ACC112 (cell line): ENCODE results near the gene CSNK1G1.

Experiments
- H2AFZ ChIP-seq: fragments of 200-600 bp; sonication (generic); one replicate; pipeline ENCODE4 v1.6.0; 2017; ENCODE audit warnings: antibody characterized with exemption, low read length; ENCODE audit not compliant: unreplicated experiment
- H3K27ac ChIP-seq: fragments of 200-600 bp; sonication (generic); 2 replicates; pipeline ENCODE4 v1.5.1; 2014; ENCODE audit warnings: low read depth, mild to moderate bottlenecking, antibody characterized with exemption, low read length, moderate library complexity
- H3K27me3 ChIP-seq: fragments of 200-600 bp; sonication (generic); 2 replicates; pipeline ENCODE4 v1.6.1; 2014; ENCODE audit warnings: mild to moderate bottlenecking, antibody characterized with exemption, low read length, moderate library complexity, mixed read lengths; ENCODE audit not compliant: insufficient read depth
- H3K36me3 ChIP-seq: fragments of 200-600 bp; sonication (generic); 2 replicates; pipeline ENCODE4 v1.6.1; 2016; ENCODE audit warnings: mild to moderate bottlenecking, antibody characterized with exemption, low read length, moderate library complexity, mixed read lengths; ENCODE audit not compliant: insufficient read depth
- H3K4me1 ChIP-seq: fragments of 200-600 bp; sonication (generic); one replicate; pipeline ENCODE4 v1.6.1; 2016; ENCODE audit warnings: low read length, mixed read lengths; ENCODE audit not compliant: insufficient read depth, unreplicated experiment, control insufficient read depth
- H3K4me3 ChIP-seq: fragments of 200-600 bp; sonication (generic); 2 replicates; pipeline ENCODE4 v1.5.1; 2014; ENCODE audit warnings: mild to moderate bottlenecking, low read depth, low read length
- H3K79me2 ChIP-seq: fragments of 200-600 bp; sonication (generic); one replicate; pipeline ENCODE4 v1.6.0; 2016; ENCODE audit warnings: low read length; ENCODE audit not compliant: control insufficient read depth, unreplicated experiment, insufficient read depth

The CSNK1G1 gene

DNA sequence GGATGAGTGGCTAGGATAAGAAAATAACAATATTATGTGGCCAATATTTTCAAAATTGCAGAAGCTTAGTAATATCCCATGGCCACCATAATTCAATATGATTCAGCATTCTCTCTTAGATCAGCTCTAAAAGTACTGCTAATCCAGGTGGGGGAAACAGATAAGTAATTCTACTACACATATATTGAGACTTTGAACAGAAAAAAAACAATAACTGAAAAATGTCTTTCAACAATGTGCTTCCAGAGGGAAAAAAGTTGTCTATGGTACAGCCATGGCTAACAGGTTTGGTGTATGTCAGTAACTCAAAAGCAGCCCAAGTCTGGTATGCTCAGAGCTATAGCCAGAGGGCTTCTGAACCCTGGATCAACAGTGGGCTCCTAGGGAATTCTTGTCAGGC, 150.8 kb downstream of the CSNK1G1 start:
- 0 out of 2 replicates have a peak, but pooled peaks cover 6% of the 10 kb centered on the region for H3K36me3 ChIP-seq
- no peaks in the 10 kb centered on the region for H3K27me3 ChIP-seq
- no peak overlapping the region for H2AFZ ChIP-seq
- no peaks in the 10 kb centered on the region for H3K4me1 ChIP-seq
- no peak overlapping the region for H3K4me3 ChIP-seq
- no peak overlapping the region for H3K27ac ChIP-seq
- H3K79me2 ChIP-seq: no peaks in the 10 kb centered on the region

GRCh38 chr15:64197425-64197824, 158.5 kb downstream of the CSNK1G1 start:
- Histone ChIP-seq H3K27me3 (no peaks in the 10 kb centered on the region), H3K36me3 (peaks cover 10% of the 10 kb centered on the region; the same call in 1 of the 2 replicates), H3K79me2 (no peaks in the 10 kb centered on the region), H3K4me3 (no peak overlapping the region), H2AFZ (no peak overlapping the region), H3K4me1 (peaks cover 9% of the 10 kb centered on the region), H3K27ac (no peak overlapping the region)

- peaks cover 9% of the 10 kb centered on the region for H3K4me1 ChIP-seq
- no peak overlapping the region for H3K27ac ChIP-seq
- H2AFZ ChIP-seq: no peak overlapping the region
- no peaks in the 10 kb centered on the region for H3K79me2 ChIP-seq
- no peak overlapping the region for H3K4me3 ChIP-seq
- H3K36me3 ChIP-seq: peaks cover 12% of the 10 kb centered on the region; the same call in 1 of the 2 replicates
- H3K27me3 ChIP-seq: no peaks in the 10 kb centered on the region
Observed at GRCh38 chr15:64193971-64194370, 162.0 kb downstream of the CSNK1G1 start.

DNA sequence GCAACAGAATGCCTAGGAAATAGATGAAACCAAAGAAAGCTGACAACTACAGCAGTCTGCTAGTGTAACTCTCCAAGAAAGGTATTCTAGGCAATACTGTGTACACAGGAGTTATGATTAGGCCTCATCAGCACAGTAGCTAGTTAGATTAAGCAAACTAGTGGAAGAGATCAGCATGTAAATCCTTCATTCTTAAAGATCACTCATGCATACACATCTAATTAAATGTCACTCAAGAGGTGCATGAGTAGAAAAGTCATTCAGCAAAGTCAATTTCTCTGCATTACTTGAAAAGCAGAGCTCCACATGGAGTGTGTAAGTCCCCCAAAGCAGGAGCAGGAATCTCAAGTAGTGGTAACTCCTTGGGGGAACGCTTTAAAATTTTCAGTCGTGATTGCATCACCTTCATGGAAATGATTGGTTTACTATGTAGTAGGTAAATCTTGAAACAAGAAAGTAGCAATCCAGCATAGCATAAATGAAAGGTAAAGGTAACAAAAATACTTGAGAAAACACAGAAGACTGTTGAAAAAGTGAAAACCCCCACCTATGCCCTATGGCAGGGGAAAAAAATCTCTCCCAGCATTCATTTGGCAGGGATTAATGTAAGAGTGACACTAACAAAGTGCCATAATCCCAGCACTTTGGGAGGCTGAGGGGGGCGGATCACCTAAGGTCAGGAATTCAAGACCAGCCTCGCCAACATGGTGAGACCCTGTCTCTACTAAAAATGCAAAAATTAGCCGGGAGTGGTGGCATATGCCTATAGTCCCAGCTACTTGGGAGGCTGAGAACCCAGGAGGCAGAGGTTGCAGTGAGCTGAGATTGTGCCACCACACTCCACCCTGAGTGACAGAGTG, 163.8 kb downstream of the CSNK1G1 start:
- H2AFZ ChIP-seq: no peak overlapping the region
- no peaks in the 10 kb centered on the region for H3K27me3 ChIP-seq
- no peak overlapping the region for H3K4me3 ChIP-seq
- H3K27ac ChIP-seq: no peak overlapping the region
- no peaks in the 10 kb centered on the region for H3K79me2 ChIP-seq
- H3K36me3 ChIP-seq: peaks cover 12% of the 10 kb centered on the region; the same call in 1 of the 2 replicates
- H3K4me1 ChIP-seq: peaks cover 2% of the 10 kb centered on the region

DNA sequence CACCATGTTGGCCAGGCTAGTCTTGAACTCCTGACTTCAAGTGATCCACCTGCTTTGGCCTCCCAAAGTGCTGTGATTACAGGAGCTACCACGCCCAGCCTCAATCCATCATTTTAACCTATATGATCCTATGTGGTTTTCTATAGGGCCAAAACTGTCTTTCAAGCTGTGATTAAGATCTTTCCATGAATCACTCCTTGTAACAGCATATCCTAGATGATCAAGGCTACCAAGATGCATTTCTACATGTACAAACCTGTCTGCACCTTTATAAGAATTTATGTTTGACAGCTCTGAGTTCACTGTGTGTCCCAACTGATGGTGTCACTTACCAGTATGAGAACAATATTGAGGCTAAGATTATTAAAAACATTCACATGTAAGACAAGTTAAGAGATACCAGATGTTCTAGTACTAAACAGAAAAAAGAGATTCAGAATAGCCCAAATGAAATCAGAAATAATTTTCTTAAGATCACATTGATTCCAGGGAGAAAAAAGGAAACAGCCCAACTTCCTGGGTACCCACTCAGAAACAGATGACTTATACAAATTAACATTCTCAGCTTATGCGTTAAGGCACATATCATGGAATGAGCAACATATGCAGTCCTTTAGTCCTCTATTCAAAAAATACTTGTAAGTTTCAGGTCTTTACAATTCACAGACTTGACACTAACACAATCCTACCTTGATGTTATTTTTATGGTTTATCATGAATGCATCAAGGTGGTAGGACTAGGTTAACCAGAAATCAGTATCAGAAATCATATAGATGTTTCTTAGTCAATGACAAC, 168.4 kb downstream of the CSNK1G1 start:
- peaks cover 9% of the 10 kb centered on the region; the same call in 1 of the 2 replicates for H3K36me3 ChIP-seq
- no peaks in the 10 kb centered on the region for H3K4me1 ChIP-seq
- no peak overlapping the region for H3K27ac ChIP-seq
- no peak overlapping the region for H2AFZ ChIP-seq
- H3K79me2 ChIP-seq: no peaks in the 10 kb centered on the region
- H3K4me3 ChIP-seq: no peak overlapping the region
- no peaks in the 10 kb centered on the region for H3K27me3 ChIP-seq

DNA sequence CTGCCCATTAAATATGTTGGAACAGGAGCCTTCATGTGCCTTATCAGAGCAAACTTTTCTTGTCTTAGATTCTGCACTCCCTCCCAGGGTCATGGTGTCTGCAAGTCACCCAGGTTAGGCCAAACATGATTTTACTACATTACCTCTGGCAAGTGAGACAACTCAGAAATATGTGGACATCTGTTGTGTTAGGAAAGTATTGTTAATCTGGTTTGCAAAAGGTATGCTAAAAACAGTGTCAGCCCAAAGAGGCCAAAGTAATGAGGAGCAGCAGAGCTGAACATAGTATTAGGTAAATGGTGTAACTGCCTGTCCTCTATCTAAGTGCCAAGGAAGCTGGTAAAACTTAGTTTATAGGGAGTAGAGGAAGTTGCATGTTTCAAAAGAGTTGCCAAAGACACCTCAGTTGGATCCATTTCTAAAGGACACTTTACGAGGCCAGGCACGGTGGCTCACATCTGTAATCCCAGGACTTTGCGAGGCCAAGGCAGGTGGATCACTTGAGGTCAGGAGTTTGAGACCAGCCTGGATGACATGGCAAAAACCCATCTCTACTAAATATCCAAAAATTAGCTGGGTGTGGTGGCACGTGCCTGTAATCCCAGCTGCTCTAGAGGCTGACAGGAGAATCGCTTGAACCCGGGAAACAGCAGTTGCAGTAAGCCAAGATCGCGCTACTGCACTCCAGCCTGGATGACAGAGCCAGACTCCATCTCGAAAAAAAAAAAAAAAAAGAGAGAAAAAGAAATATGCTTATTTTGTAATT, 170.6 kb downstream of the CSNK1G1 start:
- H3K27ac ChIP-seq: no peak overlapping the region
- peaks cover 12% of the 10 kb centered on the region for H3K36me3 ChIP-seq
- H3K27me3 ChIP-seq: no peaks in the 10 kb centered on the region
- H3K4me3 ChIP-seq: no peak overlapping the region
- no peaks in the 10 kb centered on the region for H3K4me1 ChIP-seq
- H3K79me2 ChIP-seq: no peaks in the 10 kb centered on the region
- no peak overlapping the region for H2AFZ ChIP-seq

DNA sequence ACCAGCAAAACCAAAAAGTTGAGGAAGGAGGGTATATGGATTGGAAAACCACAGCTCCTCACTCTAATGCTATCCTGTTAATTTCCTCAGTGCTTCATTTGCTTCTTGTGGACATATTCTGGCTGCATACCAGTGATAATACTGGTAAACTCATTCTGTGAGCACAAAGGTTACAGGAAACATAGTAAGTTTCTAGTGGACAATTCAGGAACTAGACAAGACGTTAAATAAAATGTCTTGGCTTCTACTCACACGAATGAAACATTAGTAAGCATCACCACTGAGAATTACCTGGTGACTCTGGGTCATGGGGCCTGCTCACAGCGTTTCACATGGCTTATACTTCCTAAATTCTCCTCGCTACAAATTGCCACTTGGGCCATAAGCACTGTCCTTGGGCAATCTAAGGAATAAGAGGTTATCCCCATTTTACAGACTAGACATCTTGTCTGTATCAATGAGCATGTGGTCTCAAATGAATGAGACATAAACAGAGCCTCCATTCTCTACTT, 173.1 kb downstream of the CSNK1G1 start:
- Histone ChIP-seq H3K4me3 (no peak overlapping the region), H2AFZ (no peak overlapping the region), H3K36me3 (peaks cover 13% of the 10 kb centered on the region), H3K27ac (no peak overlapping the region), H3K27me3 (no peaks in the 10 kb centered on the region), H3K79me2 (no peaks in the 10 kb centered on the region), H3K4me1 (no peaks in the 10 kb centered on the region)

DNA sequence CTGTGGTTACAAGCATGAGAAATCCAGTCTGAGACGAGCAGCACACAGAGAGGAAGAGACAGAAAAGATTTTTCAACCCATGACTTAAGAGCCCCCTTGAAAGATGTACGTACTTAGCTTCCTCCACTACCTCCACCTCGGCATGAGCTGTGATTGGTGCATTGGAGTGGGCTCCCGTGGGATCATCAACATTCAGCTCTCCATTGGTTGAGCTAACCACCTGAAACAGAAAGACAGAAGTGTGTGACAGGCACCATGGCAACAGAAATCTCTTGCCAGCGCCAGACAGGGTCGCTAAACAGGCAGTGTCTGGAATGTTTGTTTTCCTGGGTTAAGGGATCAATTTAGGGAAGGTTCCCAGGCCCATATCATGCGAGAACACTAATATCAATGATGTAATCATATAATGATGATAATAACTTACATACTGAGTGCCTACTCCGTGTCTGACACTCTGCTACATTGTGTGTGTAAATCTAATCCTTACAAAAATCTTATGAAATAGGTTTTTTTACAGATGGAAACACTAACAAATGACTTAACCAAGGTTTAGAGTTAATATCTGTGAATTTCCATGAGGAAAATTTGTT, 175.6 kb downstream of the CSNK1G1 start:
- Histone ChIP-seq H2AFZ (no peak overlapping the region), H3K4me3 (no peak overlapping the region), H3K4me1 (no peaks in the 10 kb centered on the region), H3K27ac (no peak overlapping the region), H3K27me3 (no peaks in the 10 kb centered on the region), H3K79me2 (no peaks in the 10 kb centered on the region), H3K36me3 (peaks cover 14% of the 10 kb centered on the region)

GRCh38 chr15:64166102-64166890, 189.7 kb downstream of the CSNK1G1 start:
- Histone ChIP-seq H3K79me2 (peaks cover 15% of the 10 kb centered on the region), H3K4me3 (no peak overlapping the region), H2AFZ (no peak overlapping the region), H3K36me3 (no peaks in the 10 kb centered on the region), H3K27ac (no peak overlapping the region), H3K27me3 (no peaks in the 10 kb centered on the region), H3K4me1 (peaks cover 8% of the 10 kb centered on the region)
